GM23338 (cell line): ENCODE data around the gene FXYD7. TPM values are rescaled to one million over a fixed set of nuclear protein-coding genes. Genes with fewer than 3 reads are reported as not detected.

Experiments used
- ATAC-seq: fragments of 200-7000 bp; cut with Tn5 transposase; 3 replicates; pipeline ENCODE4 v1.9.1; 2020
- DNase-seq: peaks from one replicate; pipeline ENCODE4 v3.0.0-alpha.2; 2015; ENCODE audit warnings: low spot score
- H2AFZ ChIP-seq: fragments of 200-600 bp; sonication (generic); 2 replicates; pipeline ENCODE4 v1.8.0; 2016; ENCODE audit warnings: antibody characterized with exemption, mild to moderate bottlenecking, moderate library complexity
- H3F3A ChIP-seq: fragments of 200-600 bp; sonication (generic); replicated peaks from 2 replicates; pipeline ENCODE4 v1.8.0; 2017; ENCODE audit warnings: antibody characterized with exemption, mixed run types, low read depth
- H3K27ac ChIP-seq: fragments of 200-600 bp; sonication (generic); 2 replicates; pipeline ENCODE4 v1.6.1; 2016; ENCODE audit warnings: low read depth
- H3K27me3 ChIP-seq: fragments of 200-600 bp; sonication (generic); 2 replicates; pipeline ENCODE4 v1.8.0; 2016; ENCODE audit warnings: mild to moderate bottlenecking, mixed run types, moderate library complexity; ENCODE audit not compliant: insufficient read depth
- H3K36me3 ChIP-seq: fragments of 200-600 bp; sonication (generic); 2 replicates; pipeline ENCODE4 v1.8.0; 2016; ENCODE audit warnings: mild to moderate bottlenecking; ENCODE audit not compliant: insufficient read depth
- H3K4me1 ChIP-seq: fragments of 200-600 bp; sonication (generic); 2 replicates; pipeline ENCODE4 v1.8.0; 2016; ENCODE audit warnings: mild to moderate bottlenecking, moderate library complexity; ENCODE audit not compliant: insufficient read depth
- H3K4me2 ChIP-seq: fragments of 200-600 bp; sonication (generic); 2 replicates; pipeline ENCODE4 v1.7.1; 2017; ENCODE audit warnings: mixed run types
- H3K4me3 ChIP-seq: fragments of 200-600 bp; sonication (generic); 2 replicates; pipeline ENCODE4 v1.6.1; 2016; ENCODE audit warnings: mixed run types
- H3K79me2 ChIP-seq: fragments of 200-600 bp; sonication (generic); replicated peaks from 2 replicates; pipeline ENCODE4 v1.8.0; 2017; ENCODE audit warnings: mild to moderate bottlenecking; ENCODE audit not compliant: insufficient read depth
- H3K9me2 ChIP-seq: fragments of 200-600 bp; sonication (generic); 2 replicates; pipeline ENCODE4 v1.8.0; 2017; ENCODE audit not compliant: insufficient read depth
- H4K20me1 ChIP-seq: fragments of 200-600 bp; sonication (generic); replicated peaks from 2 replicates; pipeline ENCODE4 v1.8.0; 2017; ENCODE audit warnings: mild to moderate bottlenecking; ENCODE audit not compliant: insufficient read depth
- H3K27ac Mint-ChIP-seq: 2 replicates; pipeline ENCODE4 v1.8.0; 2020; ENCODE audit warnings: inconsistent platforms, mild to moderate bottlenecking, moderate library complexity, mixed read lengths
- H3K27me3 Mint-ChIP-seq: 3 replicates; pipeline ENCODE4 v1.8.0; 2022; ENCODE audit warnings: low read depth, mild to moderate bottlenecking, moderate library complexity, mixed read lengths, inconsistent platforms; ENCODE audit not compliant: insufficient read depth, poor library complexity
- H3K36me3 Mint-ChIP-seq: 3 replicates; pipeline ENCODE4 v1.8.0; 2021; ENCODE audit warnings: low read depth, mild to moderate bottlenecking, inconsistent platforms, moderate library complexity, mixed read lengths
- H3K4me1 Mint-ChIP-seq: 3 replicates; pipeline ENCODE4 v1.8.0; 2020; ENCODE audit warnings: mild to moderate bottlenecking, inconsistent platforms, mixed read lengths
- H3K4me3 Mint-ChIP-seq: 3 replicates; pipeline ENCODE4 v1.8.0; 2021; ENCODE audit warnings: moderate library complexity, mild to moderate bottlenecking, inconsistent platforms, mixed read lengths
- H3K9me3 Mint-ChIP-seq: 3 replicates; pipeline ENCODE4 v1.8.0; 2020; ENCODE audit warnings: moderate library complexity, mild to moderate bottlenecking, inconsistent platforms, mixed read lengths
- EZH2 ChIP-seq: fragments of 200-600 bp; sonication (generic); IDR thresholded peaks from one replicate; pipeline ENCODE4 v1.8.0; 2017; ENCODE audit warnings: antibody characterized with exemption, mild to moderate bottlenecking, low read depth; ENCODE audit not compliant: unreplicated experiment
- EZH2phosphoT487 ChIP-seq: fragments of 200-600 bp; sonication (generic); IDR thresholded peaks from one replicate; pipeline ENCODE4 v1.8.1; 2018; ENCODE audit warnings: antibody characterized with exemption; ENCODE audit not compliant: unreplicated experiment
- NANOG ChIP-seq: IDR thresholded peaks from 2 replicates; pipeline ENCODE4 v1.6.1; 2016; ENCODE audit warnings: antibody characterized with exemption, borderline replicate concordance
- POLR2AphosphoS5 ChIP-seq: IDR thresholded peaks from 2 replicates; pipeline ENCODE4 v1.6.1; 2016; ENCODE audit warnings: antibody characterized with exemption, low read depth
- STAT1 ChIP-seq: IDR thresholded peaks from one replicate; pipeline ENCODE4 v1.6.1; 2016; ENCODE audit warnings: antibody characterized with exemption; ENCODE audit not compliant: unreplicated experiment
- ZNF114 ChIP-seq: fragments of 250-450 bp; sonication (Bioruptor Pico); IDR thresholded peaks from 2 replicates; pipeline ENCODE4 v1.5.0; 2020; ENCODE audit warnings: mild to moderate bottlenecking, moderate library complexity
- polyA plus RNA-seq: library from polyadenylated mRNA; unstranded; fragments of >200 nt; fragmentation: Nextera tagmentation; extraction: Ambion mirVana; gene quantifications from 2 replicates; pipeline ENCODE4 v1.2.1, GENCODE V29; 2016
- total RNA-seq: library from RNA; depleted of rRNA; stranded (reverse); fragments of >200 nt; shearing (Covaris generic); gene quantifications from 2 replicates; pipeline ENCODE4 v1.2.3, GENCODE V29; 2014
- TF ChIP-seq, protein P1 (sequence below), 2 experiments: fragments of 200-600 bp in 1 of 2; sonication (generic) in 1 of 2; conservative IDR thresholded peaks; 2 replicates each; pipeline versions ENCODE4 v1.5.1 to v1.6.1; 2016 to 2017; ENCODE audit warnings: antibody characterized with exemption in 2 of 2, low read depth in 2 of 2, mild to moderate bottlenecking in 2 of 2, moderate library complexity in 1 of 2
- TF ChIP-seq, protein P2 (sequence below): IDR thresholded peaks from one replicate; pipeline ENCODE4 v1.6.1; 2018; ENCODE audit warnings: antibody characterized with exemption; ENCODE audit not compliant: unreplicated experiment
- TF ChIP-seq, protein P3 (sequence below): IDR thresholded peaks from 2 replicates; pipeline ENCODE4 v1.6.1; 2016; ENCODE audit warnings: antibody characterized with exemption

FXYD7 gene
- total and polyA plus RNA-seq, 2 experiments from 2014 or later, result 9.6 to 44.0 TPM

DNA sequence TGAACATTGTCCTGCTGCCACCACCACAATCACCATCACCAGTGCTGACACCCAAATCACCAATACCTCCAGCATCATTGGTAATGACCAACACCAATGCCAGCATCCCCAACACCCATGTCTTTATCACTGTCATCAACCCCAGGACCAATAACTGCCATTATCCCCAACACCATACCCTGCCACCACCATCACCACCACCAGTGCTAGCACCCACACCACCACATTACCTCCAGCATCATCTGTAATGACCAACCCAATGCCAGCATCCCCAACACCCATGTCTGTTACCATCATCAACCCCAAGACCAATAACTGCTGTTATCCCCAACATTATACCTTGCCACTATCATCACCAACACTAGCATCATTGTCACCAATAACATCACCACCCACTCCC lies 10.8 kb upstream of the FXYD7 start:
- Histone ChIP-seq H3K79me2 (no peaks in the 10 kb centered on the region), H3K9me2 (peaks cover 10% of the 10 kb centered on the region), H2AFZ (no peak overlapping the region), H3K4me3 (no peak overlapping the region), H3K4me2 (no peak overlapping the region), H3K4me1 (peaks cover 11% of the 10 kb centered on the region; the same call in 1 of the 2 replicates), H3K27ac (no peak overlapping the region), H3K27me3 (no peaks in the 10 kb centered on the region), H3K36me3 (no peaks in the 10 kb centered on the region), H3F3A (0 out of 2 replicates have a peak, but pooled peaks cover 2% of the 10 kb centered on the region), H4K20me1 (no peaks in the 10 kb centered on the region)
- Mint-ChIP-seq H3K27ac (no peak overlapping the region), H3K9me3 (no peaks in the 10 kb centered on the region), H3K36me3 (no peaks in the 10 kb centered on the region; the same call in 2 of the 3 replicates), H3K4me3 (no peak overlapping the region), H3K27me3 (peaks cover 4% of the 10 kb centered on the region), H3K4me1 (peaks cover 12% of the 10 kb centered on the region)
- DNase-seq (no peak), ATAC-seq (no peak)
- TF ChIP-seq, protein P1, sequence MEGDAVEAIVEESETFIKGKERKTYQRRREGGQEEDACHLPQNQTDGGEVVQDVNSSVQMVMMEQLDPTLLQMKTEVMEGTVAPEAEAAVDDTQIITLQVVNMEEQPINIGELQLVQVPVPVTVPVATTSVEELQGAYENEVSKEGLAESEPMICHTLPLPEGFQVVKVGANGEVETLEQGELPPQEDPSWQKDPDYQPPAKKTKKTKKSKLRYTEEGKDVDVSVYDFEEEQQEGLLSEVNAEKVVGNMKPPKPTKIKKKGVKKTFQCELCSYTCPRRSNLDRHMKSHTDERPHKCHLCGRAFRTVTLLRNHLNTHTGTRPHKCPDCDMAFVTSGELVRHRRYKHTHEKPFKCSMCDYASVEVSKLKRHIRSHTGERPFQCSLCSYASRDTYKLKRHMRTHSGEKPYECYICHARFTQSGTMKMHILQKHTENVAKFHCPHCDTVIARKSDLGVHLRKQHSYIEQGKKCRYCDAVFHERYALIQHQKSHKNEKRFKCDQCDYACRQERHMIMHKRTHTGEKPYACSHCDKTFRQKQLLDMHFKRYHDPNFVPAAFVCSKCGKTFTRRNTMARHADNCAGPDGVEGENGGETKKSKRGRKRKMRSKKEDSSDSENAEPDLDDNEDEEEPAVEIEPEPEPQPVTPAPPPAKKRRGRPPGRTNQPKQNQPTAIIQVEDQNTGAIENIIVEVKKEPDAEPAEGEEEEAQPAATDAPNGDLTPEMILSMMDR (conservative IDR thresholded peaks at IDR 0.05; ENCODE audit: low read depth in 2 of 2), result no peak

GRCh38 chr19:35133826-35134225 lies 9.2 kb upstream of the FXYD7 start:
- Histone ChIP-seq H3K27me3 (no peaks in the 10 kb centered on the region), H3K4me1 (peaks cover 11% of the 10 kb centered on the region; the same call in 1 of the 2 replicates), H4K20me1 (no peaks in the 10 kb centered on the region), H3K4me2 (no peak overlapping the region), H3K36me3 (no peaks in the 10 kb centered on the region), H3K9me2 (peaks cover 10% of the 10 kb centered on the region), H3F3A (0 out of 2 replicates have a peak, but pooled peaks cover 2% of the 10 kb centered on the region), H3K79me2 (no peaks in the 10 kb centered on the region), H3K4me3 (no peak overlapping the region), H2AFZ (no peak overlapping the region), H3K27ac (no peak overlapping the region)
- ATAC-seq, result no peak
- no peak overlapping the region for H3K4me3 Mint-ChIP-seq
- peaks cover 16% of the 10 kb centered on the region for H3K4me1 Mint-ChIP-seq
- no peaks in the 10 kb centered on the region for H3K9me3 Mint-ChIP-seq
- no peak for DNase-seq
- H3K36me3 Mint-ChIP-seq, result no peaks in the 10 kb centered on the region; the same call in 2 of the 3 replicates
- no peak overlapping the region for H3K27ac Mint-ChIP-seq
- peaks cover 4% of the 10 kb centered on the region for H3K27me3 Mint-ChIP-seq
- TF ChIP-seq, protein P2, sequence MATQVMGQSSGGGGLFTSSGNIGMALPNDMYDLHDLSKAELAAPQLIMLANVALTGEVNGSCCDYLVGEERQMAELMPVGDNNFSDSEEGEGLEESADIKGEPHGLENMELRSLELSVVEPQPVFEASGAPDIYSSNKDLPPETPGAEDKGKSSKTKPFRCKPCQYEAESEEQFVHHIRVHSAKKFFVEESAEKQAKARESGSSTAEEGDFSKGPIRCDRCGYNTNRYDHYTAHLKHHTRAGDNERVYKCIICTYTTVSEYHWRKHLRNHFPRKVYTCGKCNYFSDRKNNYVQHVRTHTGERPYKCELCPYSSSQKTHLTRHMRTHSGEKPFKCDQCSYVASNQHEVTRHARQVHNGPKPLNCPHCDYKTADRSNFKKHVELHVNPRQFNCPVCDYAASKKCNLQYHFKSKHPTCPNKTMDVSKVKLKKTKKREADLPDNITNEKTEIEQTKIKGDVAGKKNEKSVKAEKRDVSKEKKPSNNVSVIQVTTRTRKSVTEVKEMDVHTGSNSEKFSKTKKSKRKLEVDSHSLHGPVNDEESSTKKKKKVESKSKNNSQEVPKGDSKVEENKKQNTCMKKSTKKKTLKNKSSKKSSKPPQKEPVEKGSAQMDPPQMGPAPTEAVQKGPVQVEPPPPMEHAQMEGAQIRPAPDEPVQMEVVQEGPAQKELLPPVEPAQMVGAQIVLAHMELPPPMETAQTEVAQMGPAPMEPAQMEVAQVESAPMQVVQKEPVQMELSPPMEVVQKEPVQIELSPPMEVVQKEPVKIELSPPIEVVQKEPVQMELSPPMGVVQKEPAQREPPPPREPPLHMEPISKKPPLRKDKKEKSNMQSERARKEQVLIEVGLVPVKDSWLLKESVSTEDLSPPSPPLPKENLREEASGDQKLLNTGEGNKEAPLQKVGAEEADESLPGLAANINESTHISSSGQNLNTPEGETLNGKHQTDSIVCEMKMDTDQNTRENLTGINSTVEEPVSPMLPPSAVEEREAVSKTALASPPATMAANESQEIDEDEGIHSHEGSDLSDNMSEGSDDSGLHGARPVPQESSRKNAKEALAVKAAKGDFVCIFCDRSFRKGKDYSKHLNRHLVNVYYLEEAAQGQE, result no peak
- no peak for TF ChIP-seq STAT1
- no peak for TF ChIP-seq ZNF114 (CRISPR knock-in tag)
- TF ChIP-seq EZH2, result no peak
- TF ChIP-seq POLR2AphosphoS5, result no peak
- TF ChIP-seq, protein P1 (conservative IDR thresholded peaks at IDR 0.05; ENCODE audit: low read depth in 2 of 2), result no peak
- TF ChIP-seq, protein P3, sequence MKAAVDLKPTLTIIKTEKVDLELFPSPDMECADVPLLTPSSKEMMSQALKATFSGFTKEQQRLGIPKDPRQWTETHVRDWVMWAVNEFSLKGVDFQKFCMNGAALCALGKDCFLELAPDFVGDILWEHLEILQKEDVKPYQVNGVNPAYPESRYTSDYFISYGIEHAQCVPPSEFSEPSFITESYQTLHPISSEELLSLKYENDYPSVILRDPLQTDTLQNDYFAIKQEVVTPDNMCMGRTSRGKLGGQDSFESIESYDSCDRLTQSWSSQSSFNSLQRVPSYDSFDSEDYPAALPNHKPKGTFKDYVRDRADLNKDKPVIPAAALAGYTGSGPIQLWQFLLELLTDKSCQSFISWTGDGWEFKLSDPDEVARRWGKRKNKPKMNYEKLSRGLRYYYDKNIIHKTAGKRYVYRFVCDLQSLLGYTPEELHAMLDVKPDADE, result no peak
- no peak for TF ChIP-seq EZH2phosphoT487
- TF ChIP-seq NANOG, result no peak
